Mesenchymal stem cell (in vitro differentiated cells and primary cell): ENCODE measurements around the gene MAPK9.

ENCODE experiments used
- DNase-seq: peaks from one replicate; pipeline ENCODE4 v3.0.0-alpha.2; 2013
- H2AFZ ChIP-seq: one replicate; pipeline ENCODE4 v1.6.1; 2013; ENCODE audit warnings: low read depth, mild to moderate bottlenecking, control low read depth, inconsistent platforms, low read length, moderate library complexity
- H2AK5ac ChIP-seq: 2 replicates; pipeline ENCODE4 v1.6.1; 2013; ENCODE audit warnings: low read length, moderate library complexity, mild to moderate bottlenecking, inconsistent platforms; ENCODE audit not compliant: severe bottlenecking
- H2BK120ac ChIP-seq: one replicate; pipeline ENCODE4 v1.6.1; 2013; ENCODE audit warnings: low read depth, mild to moderate bottlenecking, inconsistent platforms, low read length, moderate library complexity
- H2BK12ac ChIP-seq, 2 experiments: one replicate each; pipeline ENCODE4 v1.6.1; 2013; ENCODE audit warnings: inconsistent platforms in 2 of 2, low read length in 2 of 2, mild to moderate bottlenecking in 2 of 2, moderate library complexity in 2 of 2, control low read depth in 1 of 2
- H2BK15ac ChIP-seq: one replicate; pipeline ENCODE4 v1.6.1; 2013; ENCODE audit warnings: mild to moderate bottlenecking, low read depth, inconsistent platforms; ENCODE audit not compliant: poor library complexity, severe bottlenecking
- H2BK5ac ChIP-seq: 2 replicates; pipeline ENCODE4 v1.6.1; 2013; ENCODE audit warnings: low read depth, mild to moderate bottlenecking, low read length, control low read depth, inconsistent platforms; ENCODE audit not compliant: poor library complexity, severe bottlenecking
- H3K14ac ChIP-seq, 2 experiments: one replicate each; pipeline ENCODE4 v1.6.1; 2013; ENCODE audit warnings: inconsistent platforms in 2 of 2, low read length in 2 of 2, control low read depth in 1 of 2, mild to moderate bottlenecking in 1 of 2, moderate library complexity in 1 of 2
- H3K18ac ChIP-seq, 2 experiments: one replicate each; pipeline ENCODE4 v1.6.1; 2013; ENCODE audit warnings: inconsistent platforms in 2 of 2, low read length in 2 of 2, control low read depth in 1 of 2, low read depth in 1 of 2, mild to moderate bottlenecking in 1 of 2
- H3K23ac ChIP-seq, 2 experiments: one replicate each; pipeline ENCODE4 v1.6.1; 2013; ENCODE audit warnings: inconsistent platforms in 2 of 2, low read length in 2 of 2, mild to moderate bottlenecking in 2 of 2, moderate library complexity in 2 of 2, control low read depth in 1 of 2
- H3K27ac ChIP-seq: 2 replicates; pipeline ENCODE4 v1.5.1; 2013; ENCODE audit warnings: mild to moderate bottlenecking, moderate library complexity, low read length, control low read depth, inconsistent platforms; ENCODE audit not compliant: poor library complexity, severe bottlenecking
- H3K27me3 ChIP-seq, 2 experiments: 2 replicates each; pipeline versions ENCODE4 v1.6.1 to v1.7.0; 2013; ENCODE audit warnings: low read length in 2 of 2, mild to moderate bottlenecking in 2 of 2, moderate library complexity in 2 of 2, control low read depth in 1 of 2, inconsistent platforms in 1 of 2; ENCODE audit not compliant: control insufficient read depth in 1 of 2, insufficient read depth in 1 of 2
- H3K36me3 ChIP-seq, 2 experiments: 2 replicates each; pipeline versions ENCODE4 v1.6.1 to v1.7.0; 2013; ENCODE audit warnings: low read length in 2 of 2, control low read depth in 1 of 2, inconsistent platforms in 1 of 2, low read depth in 1 of 2, mild to moderate bottlenecking in 1 of 2; ENCODE audit not compliant: insufficient read depth in 2 of 2, control insufficient read depth in 1 of 2
- H3K4ac ChIP-seq, 2 experiments: one replicate each; pipeline ENCODE4 v1.6.1; 2013; ENCODE audit warnings: inconsistent platforms in 2 of 2, low read length in 2 of 2, mild to moderate bottlenecking in 2 of 2, moderate library complexity in 2 of 2, control low read depth in 1 of 2, low read depth in 1 of 2
- H3K4me1 ChIP-seq: 2 replicates; pipeline ENCODE4 v1.6.1; 2013; ENCODE audit warnings: low read depth, low read length, control low read depth; ENCODE audit not compliant: control insufficient read depth, insufficient read depth
- H3K4me2 ChIP-seq: 2 replicates; pipeline ENCODE4 v1.6.1; 2013; ENCODE audit warnings: low read length, mild to moderate bottlenecking, inconsistent platforms; ENCODE audit not compliant: poor library complexity, severe bottlenecking
- H3K4me3 ChIP-seq, 2 experiments: 2 replicates each; pipeline versions ENCODE4 v1.5.1 to v1.7.0; 2013; ENCODE audit warnings: low read length in 2 of 2, mild to moderate bottlenecking in 2 of 2, control low read depth in 1 of 2, low read depth in 1 of 2; ENCODE audit not compliant: insufficient read depth in 1 of 2
- H3K79me1 ChIP-seq: replicated peaks from 2 replicates; pipeline ENCODE4 v1.6.1; 2013; ENCODE audit warnings: mild to moderate bottlenecking, control low read depth, low read length, inconsistent platforms; ENCODE audit not compliant: poor library complexity, severe bottlenecking
- H3K9ac ChIP-seq: 2 replicates; pipeline ENCODE4 v1.7.0; 2013; ENCODE audit warnings: mild to moderate bottlenecking, low read length, moderate library complexity
- H3K9me3 ChIP-seq: 2 replicates; pipeline ENCODE4 v1.7.0; 2013; ENCODE audit warnings: mild to moderate bottlenecking, low read length; ENCODE audit not compliant: control insufficient read depth
- H4K8ac ChIP-seq: one replicate; pipeline ENCODE4 v1.6.1; 2013; ENCODE audit warnings: inconsistent platforms, mild to moderate bottlenecking, low read length, moderate library complexity
- H4K91ac ChIP-seq: one replicate; pipeline ENCODE4 v1.6.1; 2013; ENCODE audit warnings: mild to moderate bottlenecking, low read length, inconsistent platforms
- WGBS: methylation state at CpG from one replicate; pipeline ENCODE4 v1.1.7; 2013; ENCODE audit warnings: mixed read lengths; 5-methylcytosine and 5-hydroxymethylcytosine counted together

MAPK9 gene

DNA sequence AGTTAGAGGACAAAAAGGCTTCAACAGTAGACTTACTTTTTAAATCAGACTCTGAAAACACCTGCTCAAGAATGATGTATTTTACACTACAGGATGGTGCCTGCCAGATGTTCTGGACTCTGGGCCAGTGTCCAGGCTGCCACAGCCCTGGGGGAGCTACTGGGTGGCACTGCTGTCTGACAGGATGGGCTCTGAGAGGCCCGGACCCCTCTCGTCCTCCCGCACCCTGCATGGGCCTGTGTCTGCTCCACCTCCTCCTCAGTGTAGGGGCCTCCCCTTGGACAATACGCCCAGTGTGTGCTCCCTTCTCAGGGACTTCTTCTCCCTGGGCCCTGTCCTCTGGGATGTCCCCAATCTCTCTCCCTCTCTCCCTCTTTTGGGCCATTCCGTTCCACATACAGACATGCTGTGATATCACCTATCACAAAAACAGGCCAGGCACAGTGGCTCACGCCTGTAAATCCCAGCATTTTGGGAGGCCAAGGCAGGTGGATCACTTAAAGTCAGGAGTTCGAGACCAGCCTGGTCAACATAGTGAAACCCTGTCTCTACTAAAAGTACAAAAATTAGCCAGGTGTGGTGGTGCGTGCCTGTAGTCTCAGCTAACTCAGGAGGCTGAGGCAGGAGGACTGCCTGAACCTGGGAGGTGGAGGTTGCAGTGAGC is 37.9 kb upstream of the MAPK9 start:
- Histone ChIP-seq H3K4ac (peak overlapping the region in 1 of 2 experiments; percentile 57), H3K4me3 (peak overlapping the region in 1 of 2 experiments; percentile 23), H2AK5ac (peak overlapping the region; percentile 29), H3K23ac (no peak overlapping the region), H3K9me3 (no peaks in the 10 kb centered on the region), H3K9ac (peak overlapping the region; percentile 68), H4K91ac (no peak overlapping the region), H3K18ac (peak overlapping the region in 1 of 2 experiments; percentile 59), H3K4me2 (no peak overlapping the region), H3K79me1 (peaks cover 10% of the 10 kb centered on the region), H2BK15ac (no peak overlapping the region), H2BK5ac (no peak overlapping the region), H2BK120ac (no peak overlapping the region), H4K8ac (peak overlapping the region; percentile 45), H3K27ac (no peak overlapping the region), H3K14ac (peak overlapping the region in 1 of 2 experiments; percentile 79), H2BK12ac (peak overlapping the region in 1 of 2 experiments; percentile 66), H3K36me3 (peaks cover 32 to 74% of the 10 kb centered on the region in 2 experiments), H3K27me3 (no peaks in the 10 kb centered on the region), H2AFZ (no peak overlapping the region), H3K4me1 (peaks cover 45% of the 10 kb centered on the region)
- no peak for DNase-seq
- 97% methylated on average over 8 of the region's 8 CpGs for WGBS

DNA sequence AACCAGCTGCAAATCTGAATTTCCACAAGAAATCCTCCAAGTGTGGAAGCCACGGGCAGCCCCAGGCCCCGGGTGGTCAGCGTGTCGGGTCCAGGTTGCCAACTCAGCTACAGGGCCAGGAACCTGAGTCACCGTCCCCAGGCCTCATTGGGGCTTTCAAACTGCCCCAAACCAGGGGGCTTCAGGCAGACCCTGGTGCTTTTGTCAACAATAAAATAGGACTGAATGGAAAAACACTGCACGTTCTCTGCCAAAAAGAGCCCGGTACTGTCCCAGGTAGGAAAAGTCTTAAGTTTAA is 37.2 kb upstream of the MAPK9 start:
- Histone ChIP-seq H4K8ac (no peak overlapping the region), H3K23ac (no peak overlapping the region), H2BK5ac (no peak overlapping the region), H3K4ac (no peak overlapping the region), H2AFZ (no peak overlapping the region), H3K14ac (no peak overlapping the region), H2AK5ac (no peak overlapping the region), H2BK15ac (no peak overlapping the region), H3K18ac (no peak overlapping the region), H3K27ac (no peak overlapping the region), H3K9ac (peak overlapping the region; percentile 68), H3K27me3 (no peaks in the 10 kb centered on the region), H3K4me1 (peaks cover 45% of the 10 kb centered on the region), H3K4me3 (no peak overlapping the region), H4K91ac (no peak overlapping the region), H2BK12ac (no peak overlapping the region), H3K4me2 (no peak overlapping the region), H3K9me3 (no peaks in the 10 kb centered on the region), H2BK120ac (no peak overlapping the region), H3K36me3 (peaks cover 28 to 74% of the 10 kb centered on the region in 2 experiments), H3K79me1 (peaks cover 10% of the 10 kb centered on the region)
- WGBS, result 89% methylated on average over 7 of the region's 7 CpGs
- no peak for DNase-seq

DNA sequence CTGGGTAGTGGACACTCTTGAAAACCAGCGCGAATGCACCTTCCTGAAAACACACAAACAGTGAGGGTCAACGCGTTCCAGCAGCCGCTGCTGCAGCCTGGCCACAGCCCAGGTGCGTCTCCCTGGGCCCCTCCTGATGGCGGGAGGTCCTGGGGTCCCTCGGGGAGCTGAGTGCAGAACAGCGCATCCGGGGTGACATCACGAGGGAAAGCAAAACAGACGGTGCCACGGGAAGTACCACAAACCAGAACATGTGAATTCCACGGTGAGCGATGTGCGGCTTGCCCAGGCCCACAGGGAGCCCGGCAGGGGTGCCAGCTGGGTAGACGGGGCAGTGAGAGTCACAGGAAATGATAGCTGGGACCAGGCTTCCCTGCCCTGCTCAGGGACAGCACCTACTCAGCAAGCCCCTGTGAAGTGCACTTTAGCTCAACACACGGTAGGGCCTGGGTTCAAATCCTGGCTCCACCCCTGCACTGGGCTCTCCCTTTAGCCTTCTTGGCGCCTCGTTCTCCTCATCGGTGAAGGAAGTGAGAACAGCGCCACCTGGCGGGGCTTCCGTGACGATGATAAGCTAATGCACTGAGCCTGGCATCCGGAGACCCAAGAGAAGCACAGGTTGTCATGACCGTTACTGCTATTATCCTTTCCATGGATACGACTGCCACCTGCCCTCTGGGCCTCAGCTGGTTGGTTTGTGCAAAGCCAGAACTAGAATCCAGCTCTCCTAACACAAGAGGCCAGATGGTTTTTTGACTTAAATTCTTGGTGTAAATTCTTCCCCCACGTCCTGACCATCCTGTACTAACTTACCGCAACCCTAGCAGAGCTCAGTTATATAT is 36.6 kb upstream of the MAPK9 start:
- Histone ChIP-seq H3K4ac (no peak overlapping the region), H3K27ac (no peak overlapping the region), H3K9ac (peak overlapping the region; percentile 68), H3K18ac (no peak overlapping the region), H2BK12ac (peak overlapping the region in 1 of 2 experiments; percentile 41), H2AFZ (no peak overlapping the region), H3K27me3 (no peaks in the 10 kb centered on the region), H3K4me2 (no peak overlapping the region), H3K9me3 (no peaks in the 10 kb centered on the region), H3K36me3 (peaks cover 25 to 74% of the 10 kb centered on the region in 2 experiments), H3K14ac (no peak overlapping the region), H4K91ac (peak overlapping the region; percentile 62), H2BK5ac (no peak overlapping the region), H3K79me1 (peaks cover 10% of the 10 kb centered on the region), H3K4me1 (peaks cover 44% of the 10 kb centered on the region), H3K4me3 (no peak overlapping the region), H4K8ac (peak overlapping the region; percentile 8), H2BK15ac (no peak overlapping the region), H2BK120ac (no peak overlapping the region), H3K23ac (no peak overlapping the region), H2AK5ac (no peak overlapping the region)
- WGBS, result 81% methylated on average over 31 of the region's 31 CpGs
- peak; percentile 75 for DNase-seq

DNA sequence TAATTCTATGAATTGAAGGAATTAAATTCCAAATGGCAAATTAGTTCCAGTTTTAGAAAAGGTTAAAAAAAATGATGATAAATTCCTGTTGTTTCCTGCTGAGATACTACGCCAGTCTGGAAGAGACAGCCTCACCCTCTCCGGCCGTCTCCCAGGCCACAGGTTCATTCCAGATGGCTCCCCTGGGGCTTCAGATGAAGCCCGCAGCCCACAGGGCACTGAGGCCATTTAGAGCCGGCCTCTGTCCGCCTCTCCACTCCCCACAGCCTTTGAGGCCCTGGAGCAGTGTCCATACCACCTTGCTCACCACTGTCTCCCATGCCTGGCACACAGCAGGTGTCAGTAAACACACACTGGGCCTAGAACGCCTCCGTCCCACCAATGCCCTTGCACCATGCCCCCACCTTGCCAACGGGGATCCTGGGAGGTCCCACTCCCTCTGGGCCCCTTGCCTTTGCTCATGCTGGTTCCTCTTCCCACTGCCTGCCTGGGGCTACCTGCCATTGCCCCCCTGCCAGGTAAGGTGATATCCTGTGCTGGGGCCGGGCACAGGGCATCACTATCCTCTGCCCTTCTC is 35.2 kb upstream of the MAPK9 start:
- no peak overlapping the region for H3K14ac ChIP-seq
- H3K23ac ChIP-seq, result peak overlapping the region in 1 of 2 experiments; percentile 15
- no peak overlapping the region for H3K27ac ChIP-seq
- WGBS, result 95% methylated on average over 10 of the region's 10 CpGs
- peak overlapping the region; percentile 4 for H3K4me2 ChIP-seq
- H4K8ac ChIP-seq, result peak overlapping the region; percentile 79
- H3K9me3 ChIP-seq, result no peaks in the 10 kb centered on the region
- H2BK120ac ChIP-seq, result no peak overlapping the region
- H3K79me1 ChIP-seq, result peaks cover 10% of the 10 kb centered on the region
- H3K18ac ChIP-seq, result no peak overlapping the region
- H3K4me1 ChIP-seq, result peaks cover 45% of the 10 kb centered on the region
- H2BK15ac ChIP-seq, result no peak overlapping the region
- H3K9ac ChIP-seq, result no peak overlapping the region
- H4K91ac ChIP-seq, result peak overlapping the region; percentile 36
- H2AFZ ChIP-seq, result no peak overlapping the region
- H2BK5ac ChIP-seq, result no peak overlapping the region
- no peak overlapping the region for H2BK12ac ChIP-seq
- H3K27me3 ChIP-seq, result no peaks in the 10 kb centered on the region
- H3K4me3 ChIP-seq, result peak overlapping the region in 1 of 2 experiments; percentile 29
- peak overlapping the region; percentile 72 for H2AK5ac ChIP-seq
- H3K4ac ChIP-seq, result no peak overlapping the region
- no peak for DNase-seq
- peaks cover 28 to 80% of the 10 kb centered on the region in 2 experiments for H3K36me3 ChIP-seq
